Posterior vena cava (tissue), 2 donors: ENCODE measurements around the gene MBD1. TPM values are rescaled to one million over a fixed set of nuclear protein-coding genes. Genes with fewer than 3 reads are reported as not detected.
"Not testable (repeated sequence)": the region's sequence is repeated elsewhere in the genome, so short reads cannot be mapped to it uniquely, and the experiment has no call there.

Experiments
- DNase-seq: peaks from one replicate; pipeline ENCODE4 v3.0.0-alpha.2; 2020; ENCODE audit warnings: low spot score
- intact Hi-C, 2 donors: fragments of 100-400 bp; cut with DNase I; formaldehyde crosslinking; loops; one replicate each; pipeline versions ENCODE4 v1.14.1 to v1.14.2; 2022 to 2023
- total RNA-seq, 2 donors: library from RNA; stranded (reverse); fragmentation: NEBNext Ultra II Directional; extraction: Animal tissue kit (Norgen Biotek cat#: 25700); gene quantifications; one replicate each; pipeline ENCODE4 v1.2.1, GENCODE V29; 2021
- donor health status: DM: yes; HTN: yes; CAD: no.
- donor health status: DM: yes; HTN: yes; CAD: no.

The MBD1 gene
- total RNA-seq, 2 donors from 2014 or later = 42.2 to 48.6 TPM

- DNase-seq = peak; percentile 94
- intact Hi-C loops = no loop called here
These were observed 16.5 kb upstream of the MBD1 start for GRCh38 chr18:50297621-50298442.

GRCh38 chr18:50293039-50293438 is 11.7 kb upstream of the MBD1 start:
- DNase-seq = no peak
- intact Hi-C loops = no loop called here

- intact Hi-C loops = no loop called here
- DNase-seq = no peak
These were observed 7.8 kb upstream of the MBD1 start for GRCh38 chr18:50289108-50289443.

GRCh38 chr18:50288348-50289107 is 7.2 kb upstream of the MBD1 start:
- DNase-seq, intact Hi-C loops: not testable (repeated sequence)

- peak; percentile 99 for DNase-seq
- intact Hi-C loops = no loop called here
These were observed 6.4 kb upstream of the MBD1 start, which contains the start of gene CXXC1 for GRCh38 chr18:50287441-50288347. TSS of gene CXXC1 (minus strand) at chr18:50287692. CDS start at chr18:50287589, 103 bp downstream.

- intact Hi-C loops = no loop called here
- peak; percentile 80 for DNase-seq
These were observed 5.7 kb upstream of the MBD1 start for GRCh38 chr18:50287028-50287440.

GRCh38 chr18:50286391-50287027 is 5.2 kb upstream of the MBD1 start:
- intact Hi-C loops = no loop called here
- peak; percentile 84 for DNase-seq

GRCh38 chr18:50285631-50286321 is 4.5 kb upstream of the MBD1 start:
- no peak for DNase-seq
- intact Hi-C loops = no loop called here

- DNase-seq = no peak
- intact Hi-C loops = no loop called here
These were observed 3.7 kb upstream of the MBD1 start for GRCh38 chr18:50285071-50285470.

- intact Hi-C loops = no loop called here
- no peak for DNase-seq
These were observed 3.0 kb upstream of the MBD1 start for GRCh38 chr18:50284255-50284885.

GRCh38 chr18:50283469-50284209 is 2.3 kb upstream of the MBD1 start:
- intact Hi-C loops = no loop called here
- DNase-seq = no peak

GRCh38 chr18:50282521-50283335 is 1.4 kb upstream of the MBD1 start:
- DNase-seq = no peak
- intact Hi-C loops = no loop called here

GRCh38 chr18:50281972-50282520 is 723 bp upstream of the MBD1 start:
- intact Hi-C loops = no loop called here
- no peak for DNase-seq

GRCh38 chr18:50280707-50281294 is 522 bp downstream of the MBD1 start:
- no peak for DNase-seq
- intact Hi-C loops = no loop called here

GRCh38 chr18:50279752-50280151 is 1.6 kb downstream of the MBD1 start:
- DNase-seq = no peak
- intact Hi-C loops = no loop called here

GRCh38 chr18:50277942-50278341 is 3.4 kb downstream of the MBD1 start:
- DNase-seq = no peak
- intact Hi-C loops = no loop called here
